Immature natural killer cell (primary cell): Measurements from ENCODE around the gene RBBP7. TPM values are rescaled to one million over a fixed set of nuclear protein-coding genes. Genes with fewer than 3 reads are reported as not detected.

Experiments used
- DNase-seq, 3 donors: peaks; one replicate each; pipeline ENCODE4 v3.0.0; 2022; ENCODE audit warnings: mixed read lengths in 1 of 3
- H3K27ac Mint-ChIP-seq, 6 donors: one replicate each; pipeline ENCODE4 v1.8.0; 2020; ENCODE audit warnings: mixed read lengths in 6 of 6, mild to moderate bottlenecking in 5 of 6, inconsistent platforms in 4 of 6, moderate library complexity in 3 of 6
- H3K27me3 Mint-ChIP-seq, 3 donors: one replicate each; pipeline ENCODE4 v1.8.0; 2020 to 2021; ENCODE audit warnings: low read depth in 3 of 3, mild to moderate bottlenecking in 3 of 3, mixed read lengths in 3 of 3, moderate library complexity in 3 of 3, inconsistent platforms in 1 of 3
- H3K36me3 Mint-ChIP-seq, 3 donors: one replicate each; pipeline ENCODE4 v1.8.0; 2020; ENCODE audit warnings: mixed read lengths in 3 of 3, inconsistent platforms in 2 of 3, mild to moderate bottlenecking in 2 of 3
- H3K4me1 Mint-ChIP-seq, 2 donors: one replicate each; pipeline ENCODE4 v1.8.0; 2020; ENCODE audit warnings: inconsistent platforms in 2 of 2, mild to moderate bottlenecking in 2 of 2, mixed read lengths in 2 of 2, moderate library complexity in 1 of 2
- H3K4me3 Mint-ChIP-seq, 5 donors: one replicate each; pipeline ENCODE4 v1.8.0; 2020; ENCODE audit warnings: mild to moderate bottlenecking in 5 of 5, mixed read lengths in 5 of 5, inconsistent platforms in 3 of 5, moderate library complexity in 3 of 5
- H3K9me3 Mint-ChIP-seq, 6 donors: one replicate each; pipeline ENCODE4 v1.8.0; 2020; ENCODE audit warnings: mild to moderate bottlenecking in 6 of 6, mixed read lengths in 6 of 6, inconsistent platforms in 4 of 6, moderate library complexity in 3 of 6
- polyA plus RNA-seq, 3 donors: library from polyadenylated mRNA; unstranded; fragments of 300-500 nt; fragmentation: Illumina TruSeq; gene quantifications; one replicate each; pipeline ENCODE4 v1.2.3, GENCODE V29; 2021

RBBP7 gene
- polyA plus RNA-seq: 100 to 1,000 TPM; 166 to 243 (median 199) TPM

- peaks cover 0 to 6% (median 0%) of the 10 kb centered on the region in 3 donors for H3K36me3 Mint-ChIP-seq
- H3K4me1 Mint-ChIP-seq: peaks cover 49 to 56% of the 10 kb centered on the region in 2 donors
- peak; percentile 97 to 98 (median 98) for DNase-seq
- peak within 1 kb of the TSS; percentile 93 to 98 (median 98) for H3K27ac Mint-ChIP-seq
- peak within 1 kb of the TSS; percentile 93 to 99 (median 98) for H3K4me3 Mint-ChIP-seq
- H3K9me3 Mint-ChIP-seq: peaks cover 0 to 2% (median 0%) of the 10 kb centered on the region in 6 donors
- peaks cover 11 to 31% (median 12%) of the 10 kb centered on the region in 3 donors for H3K27me3 Mint-ChIP-seq
Observed at GRCh38 chrX:16870095-16870861, at the start of gene RBBP7. Gene RBBP7, minus strand, starts transcription at chrX:16870362. Its CDS starts 309 bp downstream, at chrX:16870053.

GRCh38 chrX:16918979-16919378 lies 48.8 kb upstream of the RBBP7 start:
- DNase-seq: no peak
- Mint-ChIP-seq H3K27me3 (peaks cover 0 to 7% (median 1%) of the 10 kb centered on the region in 3 donors), H3K4me3 (no peak overlapping the region), H3K27ac (no peak overlapping the region), H3K36me3 (no peaks in the 10 kb centered on the region), H3K9me3 (no peaks in the 10 kb centered on the region), H3K4me1 (no peaks in the 10 kb centered on the region)

- H3K27me3 Mint-ChIP-seq: peaks cover 0 to 8% (median 0%) of the 10 kb centered on the region in 3 donors
- H3K36me3 Mint-ChIP-seq: no peaks in the 10 kb centered on the region
- no peak overlapping the region for H3K4me3 Mint-ChIP-seq
- H3K9me3 Mint-ChIP-seq: no peaks in the 10 kb centered on the region
- DNase-seq: no peak
- H3K4me1 Mint-ChIP-seq: no peaks in the 10 kb centered on the region
- H3K27ac Mint-ChIP-seq: no peak overlapping the region
Observed at GRCh38 chrX:16917120-16917519, 47.0 kb upstream of the RBBP7 start.

GRCh38 chrX:16916561-16916960 lies 46.4 kb upstream of the RBBP7 start:
- Mint-ChIP-seq H3K27me3 (peaks cover 0 to 8% (median 0%) of the 10 kb centered on the region in 3 donors), H3K9me3 (no peaks in the 10 kb centered on the region), H3K4me1 (no peaks in the 10 kb centered on the region), H3K27ac (no peak overlapping the region), H3K4me3 (no peak overlapping the region), H3K36me3 (no peaks in the 10 kb centered on the region)
- DNase-seq: no peak

GRCh38 chrX:16914058-16914457 lies 43.9 kb upstream of the RBBP7 start:
- Mint-ChIP-seq H3K4me1 (no peaks in the 10 kb centered on the region), H3K4me3 (no peak overlapping the region), H3K36me3 (no peaks in the 10 kb centered on the region), H3K9me3 (no peaks in the 10 kb centered on the region), H3K27me3 (peaks cover 0 to 9% (median 0%) of the 10 kb centered on the region in 3 donors), H3K27ac (peak overlapping the region in 1 of 6 donors; percentile 64)
- no peak for DNase-seq

- DNase-seq: no peak
- H3K27ac Mint-ChIP-seq: no peak overlapping the region
- peaks cover 0 to 10% (median 5%) of the 10 kb centered on the region in 3 donors for H3K27me3 Mint-ChIP-seq
- no peaks in the 10 kb centered on the region for H3K9me3 Mint-ChIP-seq
- no peaks in the 10 kb centered on the region for H3K36me3 Mint-ChIP-seq
- no peaks in the 10 kb centered on the region for H3K4me1 Mint-ChIP-seq
- H3K4me3 Mint-ChIP-seq: no peak overlapping the region
Observed at GRCh38 chrX:16910376-16910775, 40.2 kb upstream of the RBBP7 start.

GRCh38 chrX:16903274-16904022 lies 33.3 kb upstream of the RBBP7 start:
- Mint-ChIP-seq H3K4me1 (no peaks in the 10 kb centered on the region), H3K36me3 (no peaks in the 10 kb centered on the region), H3K9me3 (no peaks in the 10 kb centered on the region), H3K4me3 (no peak overlapping the region), H3K27me3 (peaks cover 3 to 13% (median 6%) of the 10 kb centered on the region in 3 donors), H3K27ac (no peak overlapping the region)
- DNase-seq: no peak

- peaks cover 0 to 3% (median 2%) of the 10 kb centered on the region in 3 donors for H3K27me3 Mint-ChIP-seq
- DNase-seq: no peak
- H3K36me3 Mint-ChIP-seq: no peaks in the 10 kb centered on the region
- no peak overlapping the region for H3K27ac Mint-ChIP-seq
- H3K4me1 Mint-ChIP-seq: peaks cover 4 to 6% of the 10 kb centered on the region in 2 donors
- no peak overlapping the region for H3K4me3 Mint-ChIP-seq
- no peaks in the 10 kb centered on the region for H3K9me3 Mint-ChIP-seq
Observed at GRCh38 chrX:16897445-16897844, 27.3 kb upstream of the RBBP7 start.

GRCh38 chrX:16892504-16893362 lies 22.6 kb upstream of the RBBP7 start:
- Mint-ChIP-seq H3K27ac (no peak overlapping the region), H3K4me1 (peaks cover 4 to 8% of the 10 kb centered on the region in 2 donors), H3K9me3 (no peaks in the 10 kb centered on the region), H3K4me3 (peak overlapping the region in 1 of 5 donors; percentile 1), H3K36me3 (no peaks in the 10 kb centered on the region), H3K27me3 (peaks cover 0 to 6% (median 0%) of the 10 kb centered on the region in 3 donors)
- peak; percentile 63 for DNase-seq

GRCh38 chrX:16885628-16886027 lies 15.5 kb upstream of the RBBP7 start:
- Mint-ChIP-seq H3K27ac (no peak overlapping the region), H3K9me3 (peaks cover 0 to 1% (median 0%) of the 10 kb centered on the region in 6 donors), H3K27me3 (peaks cover 0 to 15% (median 3%) of the 10 kb centered on the region in 3 donors), H3K4me1 (peaks cover 8 to 9% of the 10 kb centered on the region in 2 donors), H3K36me3 (no peaks in the 10 kb centered on the region), H3K4me3 (no peak overlapping the region)
- DNase-seq: no peak

GRCh38 chrX:16883487-16883804 lies 13.3 kb upstream of the RBBP7 start:
- H3K4me1 Mint-ChIP-seq: peaks cover 8 to 9% of the 10 kb centered on the region in 2 donors
- DNase-seq: no peak
- H3K36me3 Mint-ChIP-seq: no peaks in the 10 kb centered on the region
- peak overlapping the region in 3 of 5 donors; percentile 82 to 85 (median 85) for H3K4me3 Mint-ChIP-seq
- H3K9me3 Mint-ChIP-seq: peaks cover 0 to 1% (median 0%) of the 10 kb centered on the region in 6 donors
- H3K27me3 Mint-ChIP-seq: peaks cover 4 to 20% (median 6%) of the 10 kb centered on the region in 3 donors
- peak overlapping the region in 1 of 6 donors; percentile 63 for H3K27ac Mint-ChIP-seq

- Mint-ChIP-seq H3K9me3 (peaks cover 0 to 1% (median 0%) of the 10 kb centered on the region in 6 donors), H3K36me3 (no peaks in the 10 kb centered on the region), H3K4me3 (peak overlapping the region; percentile 74 to 85 (median 82)), H3K4me1 (peaks cover 8 to 9% of the 10 kb centered on the region in 2 donors), H3K27ac (peak overlapping the region; percentile 12 to 81 (median 67)), H3K27me3 (peaks cover 4 to 16% (median 10%) of the 10 kb centered on the region in 3 donors)
- peak; percentile 48 to 56 (median 50) for DNase-seq
Observed at GRCh38 chrX:16882702-16883486, 12.7 kb upstream of the RBBP7 start.

- H3K4me3 Mint-ChIP-seq: peak overlapping the region; percentile 74 to 85 (median 82)
- no peaks in the 10 kb centered on the region for H3K36me3 Mint-ChIP-seq
- peaks cover 0 to 1% (median 0%) of the 10 kb centered on the region in 6 donors for H3K9me3 Mint-ChIP-seq
- H3K27me3 Mint-ChIP-seq: peaks cover 4 to 18% (median 14%) of the 10 kb centered on the region in 3 donors
- peaks cover 8 to 9% of the 10 kb centered on the region in 2 donors for H3K4me1 Mint-ChIP-seq
- DNase-seq: peak in 1 of 3 donors; percentile 6
- peak overlapping the region in 5 of 6 donors; percentile 24 to 68 (median 63) for H3K27ac Mint-ChIP-seq
Observed at GRCh38 chrX:16882169-16882568, 12.0 kb upstream of the RBBP7 start.
